ENCODE measurements around the gene CCDC92.
A peak's percentile ranks its signal among the peaks of the same experiment; 100 is the strongest.

CCDC92 gene

GRCh38 chr12:123986374-123986965 lies 13.8 kb upstream of the CCDC92 start:
- Histone ChIP-seq H3K4me1 (ENCODE audit: control insufficient read depth, insufficient read depth, low read length) (peaks cover 20% of the 10 kb centered on the region), H3K36me3 (ENCODE audit: control insufficient read depth, insufficient read depth, low read length) (peaks cover 8% of the 10 kb centered on the region), H3K27me3 (ENCODE audit: control insufficient read depth, insufficient read depth, low read length) (no peaks in the 10 kb centered on the region), H3K9me3 (ENCODE audit: control insufficient read depth, low read length) (no peaks in the 10 kb centered on the region), H3K9ac (ENCODE audit: low read length) (no peak overlapping the region), H3K4me3 (ENCODE audit: low read length) (no peak overlapping the region)

GRCh38 chr12:123984903-123985302 lies 12.3 kb upstream of the CCDC92 start:
- Histone ChIP-seq H3K27me3 (ENCODE audit: control insufficient read depth, insufficient read depth, low read length) (no peaks in the 10 kb centered on the region), H3K4me1 (ENCODE audit: control insufficient read depth, insufficient read depth, low read length) (peaks cover 5% of the 10 kb centered on the region), H3K9ac (ENCODE audit: low read length) (no peak overlapping the region), H3K36me3 (ENCODE audit: control insufficient read depth, insufficient read depth, low read length) (peaks cover 8% of the 10 kb centered on the region), H3K9me3 (ENCODE audit: control insufficient read depth, low read length) (no peaks in the 10 kb centered on the region), H3K4me3 (ENCODE audit: low read length) (no peak overlapping the region)

- no peak overlapping the region for H3K9ac ChIP-seq (ENCODE audit: low read length)
- H3K27me3 ChIP-seq (ENCODE audit: control insufficient read depth, insufficient read depth, low read length): no peaks in the 10 kb centered on the region
- no peak overlapping the region for H3K4me3 ChIP-seq (ENCODE audit: low read length)
- H3K9me3 ChIP-seq (ENCODE audit: control insufficient read depth, low read length): no peaks in the 10 kb centered on the region
- H3K36me3 ChIP-seq (ENCODE audit: control insufficient read depth, insufficient read depth, low read length): peaks cover 8% of the 10 kb centered on the region
- H3K4me1 ChIP-seq (ENCODE audit: control insufficient read depth, insufficient read depth, low read length): no peaks in the 10 kb centered on the region
Measured at GRCh38 chr12:123983822-123984485, 11.3 kb upstream of the CCDC92 start.

- Histone ChIP-seq H3K4me3 (ENCODE audit: low read length) (no peak overlapping the region), H3K4me1 (ENCODE audit: control insufficient read depth, insufficient read depth, low read length) (no peaks in the 10 kb centered on the region), H3K9me3 (ENCODE audit: control insufficient read depth, low read length) (no peaks in the 10 kb centered on the region), H3K36me3 (ENCODE audit: control insufficient read depth, insufficient read depth, low read length) (no peaks in the 10 kb centered on the region), H3K9ac (ENCODE audit: low read length) (no peak overlapping the region), H3K27me3 (ENCODE audit: control insufficient read depth, insufficient read depth, low read length) (no peaks in the 10 kb centered on the region)
Measured at GRCh38 chr12:123982269-123982668, 9.6 kb upstream of the CCDC92 start.

- H3K9me3 ChIP-seq (ENCODE audit: control insufficient read depth, low read length): no peaks in the 10 kb centered on the region
- H3K4me3 ChIP-seq (ENCODE audit: low read length): no peak overlapping the region
- no peak overlapping the region for H3K9ac ChIP-seq (ENCODE audit: low read length)
- H3K4me1 ChIP-seq (ENCODE audit: control insufficient read depth, insufficient read depth, low read length): peaks cover 4% of the 10 kb centered on the region
- H3K27me3 ChIP-seq (ENCODE audit: control insufficient read depth, insufficient read depth, low read length): no peaks in the 10 kb centered on the region
- peaks cover 5% of the 10 kb centered on the region for H3K36me3 ChIP-seq (ENCODE audit: control insufficient read depth, insufficient read depth, low read length)
Measured at GRCh38 chr12:123979566-123979965, 6.9 kb upstream of the CCDC92 start.

GRCh38 chr12:123976227-123976826 lies 3.7 kb upstream of the CCDC92 start:
- H3K9me3 ChIP-seq (ENCODE audit: control insufficient read depth, low read length): no peaks in the 10 kb centered on the region
- no peaks in the 10 kb centered on the region for H3K27me3 ChIP-seq (ENCODE audit: control insufficient read depth, insufficient read depth, low read length)
- H3K36me3 ChIP-seq (ENCODE audit: control insufficient read depth, insufficient read depth, low read length): peaks cover 5% of the 10 kb centered on the region
- H3K4me3 ChIP-seq (ENCODE audit: low read length): no peak overlapping the region
- H3K4me1 ChIP-seq (ENCODE audit: control insufficient read depth, insufficient read depth, low read length): peaks cover 11% of the 10 kb centered on the region
- no peak overlapping the region for H3K9ac ChIP-seq (ENCODE audit: low read length)

GRCh38 chr12:123973552-123974341 lies 1.1 kb upstream of the CCDC92 start:
- peak overlapping the region; percentile 51 for H3K9ac ChIP-seq (ENCODE audit: low read length)
- H3K4me1 ChIP-seq (ENCODE audit: control insufficient read depth, insufficient read depth, low read length): peaks cover 11% of the 10 kb centered on the region
- H3K36me3 ChIP-seq (ENCODE audit: control insufficient read depth, insufficient read depth, low read length): peaks cover 5% of the 10 kb centered on the region
- H3K9me3 ChIP-seq (ENCODE audit: control insufficient read depth, low read length): no peaks in the 10 kb centered on the region
- no peaks in the 10 kb centered on the region for H3K27me3 ChIP-seq (ENCODE audit: control insufficient read depth, insufficient read depth, low read length)
- peak overlapping the region; percentile 66 for H3K4me3 ChIP-seq (ENCODE audit: low read length)

GRCh38 chr12:123971770-123972456 lies 718 bp downstream of the CCDC92 start:
- no peaks in the 10 kb centered on the region for H3K27me3 ChIP-seq (ENCODE audit: control insufficient read depth, insufficient read depth, low read length)
- peak overlapping the region; percentile 76 for H3K9ac ChIP-seq (ENCODE audit: low read length)
- H3K4me1 ChIP-seq (ENCODE audit: control insufficient read depth, insufficient read depth, low read length): peaks cover 11% of the 10 kb centered on the region
- peaks cover 5% of the 10 kb centered on the region for H3K36me3 ChIP-seq (ENCODE audit: control insufficient read depth, insufficient read depth, low read length)
- H3K4me3 ChIP-seq (ENCODE audit: low read length): peak overlapping the region; percentile 71
- no peaks in the 10 kb centered on the region for H3K9me3 ChIP-seq (ENCODE audit: control insufficient read depth, low read length)

- Histone ChIP-seq H3K9me3 (ENCODE audit: control insufficient read depth, low read length) (no peaks in the 10 kb centered on the region), H3K27me3 (ENCODE audit: control insufficient read depth, insufficient read depth, low read length) (no peaks in the 10 kb centered on the region), H3K4me3 (ENCODE audit: low read length) (peak overlapping the region; percentile 71), H3K4me1 (ENCODE audit: control insufficient read depth, insufficient read depth, low read length) (peaks cover 11% of the 10 kb centered on the region), H3K36me3 (ENCODE audit: control insufficient read depth, insufficient read depth, low read length) (peaks cover 4% of the 10 kb centered on the region), H3K9ac (ENCODE audit: low read length) (peak overlapping the region; percentile 76)
Measured at GRCh38 chr12:123971449-123971769, 1.2 kb downstream of the CCDC92 start.

GRCh38 chr12:123967121-123967586 lies 5.5 kb downstream of the CCDC92 start:
- Histone ChIP-seq H3K9me3 (ENCODE audit: control insufficient read depth, low read length) (no peaks in the 10 kb centered on the region), H3K4me3 (ENCODE audit: low read length) (no peak overlapping the region), H3K36me3 (ENCODE audit: control insufficient read depth, insufficient read depth, low read length) (no peaks in the 10 kb centered on the region), H3K27me3 (ENCODE audit: control insufficient read depth, insufficient read depth, low read length) (no peaks in the 10 kb centered on the region), H3K9ac (ENCODE audit: low read length) (no peak overlapping the region), H3K4me1 (ENCODE audit: control insufficient read depth, insufficient read depth, low read length) (no peaks in the 10 kb centered on the region)

- no peaks in the 10 kb centered on the region for H3K36me3 ChIP-seq (ENCODE audit: control insufficient read depth, insufficient read depth, low read length)
- no peaks in the 10 kb centered on the region for H3K27me3 ChIP-seq (ENCODE audit: control insufficient read depth, insufficient read depth, low read length)
- H3K9ac ChIP-seq (ENCODE audit: low read length): no peak overlapping the region
- H3K4me1 ChIP-seq (ENCODE audit: control insufficient read depth, insufficient read depth, low read length): peaks cover 4% of the 10 kb centered on the region
- no peak overlapping the region for H3K4me3 ChIP-seq (ENCODE audit: low read length)
- H3K9me3 ChIP-seq (ENCODE audit: control insufficient read depth, low read length): no peaks in the 10 kb centered on the region
Measured at GRCh38 chr12:123966596-123966995, 6.0 kb downstream of the CCDC92 start.
